Ascending aorta (tissue), 2 donors: ENCODE results near the gene ZBTB16. TPM values are rescaled to one million over a fixed set of nuclear protein-coding genes. Genes with fewer than 3 reads are reported as not detected.

Source experiments
- DNase-seq, 2 donors: peaks; one replicate each; pipeline ENCODE4 v3.0.0-alpha.2; 2019; ENCODE audit warnings: low spot score in 2 of 2
- H3K27ac ChIP-seq, 2 donors: fragments of 200-600 bp; sonication (generic); one replicate each; pipeline ENCODE4 v1.5.1; 2016 to 2017; ENCODE audit warnings: mild to moderate bottlenecking in 1 of 2
- H3K27me3 ChIP-seq: fragments of 200-600 bp; sonication (generic); one replicate; pipeline ENCODE4 v1.5.1; 2017
- H3K36me3 ChIP-seq, 2 donors: fragments of 200-600 bp; sonication (generic); one replicate each; pipeline ENCODE4 v1.5.1; 2016
- H3K4me1 ChIP-seq, 2 donors: fragments of 200-600 bp; sonication (generic); one replicate each; pipeline ENCODE4 v1.5.1; 2016 to 2017; ENCODE audit warnings: mild to moderate bottlenecking in 1 of 2
- H3K4me3 ChIP-seq, 2 donors: fragments of 200-600 bp; sonication (generic); one replicate each; pipeline ENCODE4 v1.5.1; 2016 to 2017; ENCODE audit warnings: mild to moderate bottlenecking in 1 of 2
- H3K9me3 ChIP-seq, 2 donors: fragments of 200-600 bp; sonication (generic); one replicate each; pipeline ENCODE4 v1.5.1; 2016
- CTCF ChIP-seq, 3 experiments: fragments of 200-600 bp in 2 of 3; fragments of 450-650 bp in 1 of 3; sonication (generic) in 2 of 3; IDR thresholded peaks; one replicate each; pipeline ENCODE4 v1.5.1; 2016 to 2019; ENCODE audit warnings: antibody characterized with exemption in 3 of 3, mild to moderate bottlenecking in 1 of 3, moderate library complexity in 1 of 3
- intact Hi-C: fragments of 100-400 bp; cut with DNase I; formaldehyde crosslinking; loops from one replicate; pipeline ENCODE4 v1.15.1; 2023
- total RNA-seq: library from RNA; depleted of rRNA; stranded (reverse); fragments of >200 nt; gene quantifications from one replicate; pipeline ENCODE4 v1.1.0, GENCODE V29; 2016

The ZBTB16 gene
- 344 TPM for total RNA-seq

GRCh38 chr11:114059278-114059983, at the start of gene ZBTB16:
Gene ZBTB16 (plus strand): TSS chr11:114059711. CDS start chr11:114063301, 3,590 bp downstream.
- peak within 1 kb of the TSS; percentile 87 to 99 for H3K4me3 ChIP-seq
- H3K36me3 ChIP-seq = peaks cover 33 to 43% of the 10 kb centered on the region in 2 donors
- peak; percentile 54 to 94 for DNase-seq
- H3K27me3 ChIP-seq = no peaks in the 10 kb centered on the region
- H3K9me3 ChIP-seq = no peaks in the 10 kb centered on the region
- H3K4me1 ChIP-seq = peaks cover 4 to 17% of the 10 kb centered on the region in 2 donors
- intact Hi-C loops = loop anchor here (2.0 to 5.0 kb wide), 4 partner anchors 75 to 201 kb away; no protein-coding TSS in a partner anchor
- H3K27ac ChIP-seq = peak within 1 kb of the TSS; percentile 97 to 98
- TF ChIP-seq CTCF (IDR thresholded peaks at IDR 0.05) = peak; percentile 6 to 75 (median 40)

GRCh38 chr11:114010931-114011330, 48.6 kb upstream of the ZBTB16 start:
- no peaks in the 10 kb centered on the region for H3K9me3 ChIP-seq
- no peak overlapping the region for H3K27ac ChIP-seq
- H3K4me3 ChIP-seq = no peak overlapping the region
- DNase-seq = no peak
- no peaks in the 10 kb centered on the region for H3K4me1 ChIP-seq
- H3K27me3 ChIP-seq = no peaks in the 10 kb centered on the region
- H3K36me3 ChIP-seq = no peaks in the 10 kb centered on the region
- TF ChIP-seq CTCF (IDR thresholded peaks at IDR 0.05) = no peak
- intact Hi-C loops = no loop called here

GRCh38 chr11:114011443-114011842, 48.1 kb upstream of the ZBTB16 start:
- no peak overlapping the region for H3K27ac ChIP-seq
- DNase-seq = no peak

GRCh38 chr11:114015117-114015516, 44.4 kb upstream of the ZBTB16 start:
- intact Hi-C loops = no loop called here
- H3K9me3 ChIP-seq = no peaks in the 10 kb centered on the region
- no peak for TF ChIP-seq CTCF (IDR thresholded peaks at IDR 0.05)
- H3K27me3 ChIP-seq = no peaks in the 10 kb centered on the region
- H3K27ac ChIP-seq = no peak overlapping the region
- no peak for DNase-seq
- H3K36me3 ChIP-seq = no peaks in the 10 kb centered on the region
- no peak overlapping the region for H3K4me3 ChIP-seq
- no peaks in the 10 kb centered on the region for H3K4me1 ChIP-seq

More at GRCh38 chr11:114011443-114011842, 48.1 kb upstream of the ZBTB16 start:
- no peaks in the 10 kb centered on the region for H3K4me1 ChIP-seq
- no peaks in the 10 kb centered on the region for H3K27me3 ChIP-seq
- H3K36me3 ChIP-seq = no peaks in the 10 kb centered on the region
- TF ChIP-seq CTCF (IDR thresholded peaks at IDR 0.05) = no peak
- intact Hi-C loops = no loop called here
- no peaks in the 10 kb centered on the region for H3K9me3 ChIP-seq
- H3K4me3 ChIP-seq = no peak overlapping the region

- no peak for TF ChIP-seq CTCF (IDR thresholded peaks at IDR 0.05)
- H3K4me3 ChIP-seq = no peak overlapping the region
- H3K27ac ChIP-seq = no peak overlapping the region
- H3K27me3 ChIP-seq = no peaks in the 10 kb centered on the region
- DNase-seq = no peak
- H3K36me3 ChIP-seq = no peaks in the 10 kb centered on the region
- H3K9me3 ChIP-seq = no peaks in the 10 kb centered on the region
- intact Hi-C loops = no loop called here
- H3K4me1 ChIP-seq = no peaks in the 10 kb centered on the region
Observed at GRCh38 chr11:114016986-114017385, 42.5 kb upstream of the ZBTB16 start.
